H1 (cell line): Measurements from ENCODE around the gene STK33. TPM values are rescaled to one million over a fixed set of nuclear protein-coding genes. Genes with fewer than 3 reads are reported as not detected.

Source experiments
- CTCF ChIA-PET: fragments of 300-600 bp; sonication (Branson Sonifier 250); formaldehyde crosslinking; loops from one replicate; lab custom pipeline; 2021; ENCODE audit not compliant: partially characterized antibody; lab: Charles Lee
- POLR2A ChIA-PET: fragments of 300-600 bp; sonication (Branson Sonifier 250); formaldehyde crosslinking; loops from one replicate; lab custom pipeline; 2021; ENCODE audit warnings: inconsistent platforms; ENCODE audit not compliant: partially characterized antibody; lab: Charles Lee
- DNase-seq, 2 experiments: peaks; one replicate each; pipeline versions ENCODE4 v3.0.0 to v3.0.0-alpha.2; 2010 to 2022; ENCODE audit warnings: low spot score in 2 of 2, low read depth in 1 of 2, mixed read lengths in 1 of 2
- FAIRE-seq: peaks from 2 replicates; lab custom pipeline; 2011; peaks lifted over from hg19 to GRCh38; lab: Jason Lieb, UNC
- H2AFZ ChIP-seq: 2 replicates; pipeline ENCODE4 v1.8.1; 2012; ENCODE audit warnings: low read length, inconsistent platforms
- H2AK5ac ChIP-seq: 2 replicates; pipeline ENCODE4 v1.6.1; 2013; ENCODE audit warnings: low read depth, low read length
- H2BK120ac ChIP-seq: replicated peaks from 2 replicates; pipeline ENCODE3; 2013; ENCODE audit warnings: low read depth, low read length, inconsistent platforms
- H2BK12ac ChIP-seq: 2 replicates; pipeline ENCODE4 v1.6.1; 2013; ENCODE audit warnings: low read depth, low read length
- H2BK15ac ChIP-seq: 2 replicates; pipeline ENCODE4 v1.6.1; 2013; ENCODE audit warnings: low read length
- H2BK20ac ChIP-seq: 2 replicates; pipeline ENCODE4 v1.6.1; 2013; ENCODE audit warnings: low read length
- H2BK5ac ChIP-seq: 2 replicates; pipeline ENCODE4 v1.6.1; 2013; ENCODE audit warnings: low read depth, low read length
- H3K14ac ChIP-seq: 2 replicates; pipeline ENCODE4 v1.6.1; 2013; ENCODE audit warnings: inconsistent platforms; ENCODE audit not compliant: insufficient read length
- H3K18ac ChIP-seq: 2 replicates; pipeline ENCODE4 v1.6.1; 2013; ENCODE audit warnings: low read length; ENCODE audit errors: extremely low read depth
- H3K23ac ChIP-seq: 2 replicates; pipeline ENCODE4 v1.6.1; 2013; ENCODE audit warnings: inconsistent platforms; ENCODE audit not compliant: insufficient read length
- H3K23me2 ChIP-seq: 2 replicates; pipeline ENCODE4 v1.6.1; 2013; ENCODE audit warnings: low read depth, low read length
- H3K27ac ChIP-seq: 2 replicates; pipeline ENCODE4 v1.6.1; 2011; ENCODE audit warnings: low read depth, low read length, inconsistent platforms
- H3K27me3 ChIP-seq, 4 experiments: replicated peaks in 1 of 4; 1 replicate in 1 of 4; 2 replicates in 3 of 4; pipeline versions ENCODE4 v1.6.1 to v1.8.1; 2011 to 2013; ENCODE audit warnings: low read length in 3 of 4, mild to moderate bottlenecking in 3 of 4, inconsistent platforms in 2 of 4, mixed read lengths in 2 of 4, moderate library complexity in 1 of 4; ENCODE audit not compliant: control insufficient read depth in 3 of 4, insufficient read depth in 3 of 4; ENCODE audit errors: extremely low read depth in 1 of 4
- H3K36me3 ChIP-seq, 4 experiments: 2 replicates each; pipeline versions ENCODE4 v1.6.1 to v1.8.1; 2011 to 2013; ENCODE audit warnings: mild to moderate bottlenecking in 4 of 4, low read length in 3 of 4, moderate library complexity in 2 of 4, control low read depth in 1 of 4, inconsistent platforms in 1 of 4; ENCODE audit not compliant: insufficient read depth in 4 of 4, control insufficient read depth in 2 of 4
- H3K4ac ChIP-seq: replicated peaks from 2 replicates; pipeline ENCODE3; 2013; ENCODE audit warnings: low read length, low read depth, mixed read lengths, inconsistent platforms; ENCODE audit not compliant: insufficient read length
- H3K4me1 ChIP-seq, 4 experiments: replicated peaks in 1 of 4; 1 replicate in 1 of 4; 2 replicates in 3 of 4; pipeline versions ENCODE4 v1.6.1 to v1.8.1; 2011 to 2013; ENCODE audit warnings: low read length in 3 of 4, inconsistent platforms in 2 of 4, mixed read lengths in 1 of 4; ENCODE audit not compliant: insufficient read depth in 4 of 4, control insufficient read depth in 3 of 4
- H3K4me2 ChIP-seq, 2 experiments: 2 replicates each; pipeline versions ENCODE4 v1.6.1 to v1.8.1; 2011 to 2013; ENCODE audit warnings: low read depth in 2 of 2, low read length in 2 of 2, control low read depth in 1 of 2, inconsistent platforms in 1 of 2, mild to moderate bottlenecking in 1 of 2; ENCODE audit not compliant: insufficient read depth in 1 of 2
- H3K4me3 ChIP-seq, 4 experiments: fragments of 200-600, 300-600 bp in 1 of 4; sonication (generic), shearing (Covaris generic), sonication (Bioruptor Twin) in 1 of 4; 2 replicates each; pipeline versions ENCODE4 v1.5.1 to v1.8.1; 2011 to 2016; ENCODE audit warnings: low read length in 4 of 4, low read depth in 3 of 4, control low read depth in 2 of 4, inconsistent platforms in 2 of 4, mild to moderate bottlenecking in 2 of 4, mixed read lengths in 1 of 4, moderate library complexity in 1 of 4; ENCODE audit not compliant: insufficient read depth in 2 of 4; ENCODE audit errors: extremely low read depth in 1 of 4
- H3K56ac ChIP-seq: replicated peaks from 2 replicates; pipeline ENCODE3; 2013; ENCODE audit warnings: low read depth, mild to moderate bottlenecking, mixed read lengths, low read length, inconsistent platforms; ENCODE audit not compliant: insufficient read length
- H3K79me1 ChIP-seq: 2 replicates; pipeline ENCODE4 v1.6.1; 2013; ENCODE audit warnings: low read depth, low read length, control low read depth
- H3K79me2 ChIP-seq, 2 experiments: 2 replicates each; pipeline versions ENCODE4 v1.6.1 to v1.8.1; 2012 to 2013; ENCODE audit warnings: low read length in 2 of 2, mild to moderate bottlenecking in 2 of 2, inconsistent platforms in 1 of 2; ENCODE audit not compliant: insufficient read depth in 2 of 2, control insufficient read depth in 1 of 2
- H3K9ac ChIP-seq, 4 experiments: replicated peaks in 1 of 4; 1 replicate in 1 of 4; 2 replicates in 3 of 4; pipeline versions ENCODE4 v1.6.1 to v1.8.1; 2011 to 2013; ENCODE audit warnings: low read depth in 3 of 4, low read length in 3 of 4, control low read depth in 2 of 4, mild to moderate bottlenecking in 2 of 4, moderate library complexity in 2 of 4, inconsistent platforms in 1 of 4; ENCODE audit errors: extremely low read depth in 1 of 4
- H3K9me3 ChIP-seq, 2 experiments: 2 replicates each; pipeline versions ENCODE4 v1.6.1 to v1.8.1; 2012 to 2013; ENCODE audit warnings: mild to moderate bottlenecking in 2 of 2, moderate library complexity in 2 of 2, control low read depth in 1 of 2, inconsistent platforms in 1 of 2, low read depth in 1 of 2, low read length in 1 of 2, mixed read lengths in 1 of 2; ENCODE audit not compliant: insufficient read depth in 2 of 2
- H4K20me1 ChIP-seq, 2 experiments: replicated peaks in 1 of 2; 2 replicates each; pipeline versions ENCODE3 to v1.8.1; 2011 to 2013; ENCODE audit warnings: inconsistent platforms in 2 of 2, low read length in 2 of 2, mild to moderate bottlenecking in 1 of 2; ENCODE audit not compliant: insufficient read depth in 2 of 2, control insufficient read depth in 1 of 2
- H4K5ac ChIP-seq: 2 replicates; pipeline ENCODE4 v1.6.1; 2013; ENCODE audit warnings: low read length, low read depth, mixed read lengths, inconsistent platforms; ENCODE audit not compliant: insufficient read length
- H4K8ac ChIP-seq: 2 replicates; pipeline ENCODE4 v1.8.0; 2013; ENCODE audit warnings: mild to moderate bottlenecking, moderate library complexity, low read length, inconsistent platforms; ENCODE audit not compliant: insufficient read depth; ENCODE audit errors: extremely low read depth
- H4K91ac ChIP-seq: replicated peaks from 2 replicates; pipeline ENCODE3; 2013; ENCODE audit warnings: low read length, mixed read lengths, inconsistent platforms; ENCODE audit not compliant: insufficient read length
- BCL11A ChIP-seq, 2 experiments: IDR thresholded peaks; one replicate each; pipeline ENCODE4 v1.6.1; 2011; ENCODE audit warnings: low read depth in 2 of 2, low read length in 2 of 2, mild to moderate bottlenecking in 2 of 2
- CEBPB ChIP-seq: IDR thresholded peaks from 2 replicates; pipeline ENCODE4 v1.6.1; 2012; ENCODE audit warnings: low read depth, low read length
- RAD21 ChIP-seq, 2 experiments: IDR thresholded peaks in 1 of 2; conservative IDR thresholded peaks in 1 of 2; 2 replicates each; pipeline ENCODE4 v1.6.1; 2011; ENCODE audit warnings: low read depth in 2 of 2, low read length in 2 of 2, improper control_type of control experiment in 1 of 2, inconsistent platforms in 1 of 2, mild to moderate bottlenecking in 1 of 2, moderate library complexity in 1 of 2
- SAP30 ChIP-seq: fragments of 300-600 bp; sonication (generic); IDR thresholded peaks from 2 replicates; pipeline ENCODE4 v1.7.1; 2012; ENCODE audit warnings: low read length, moderate library complexity, mild to moderate bottlenecking, inconsistent platforms; ENCODE audit not compliant: insufficient read depth, insufficient replicate concordance
- SP1 ChIP-seq: IDR thresholded peaks from 2 replicates; pipeline ENCODE4 v1.6.1; 2011; ENCODE audit warnings: low read depth, low read length
- TAF7 ChIP-seq: optimal IDR thresholded peaks from 2 replicates; pipeline ENCODE3; 2011; ENCODE audit warnings: low read depth, mild to moderate bottlenecking, inconsistent platforms, low read length, moderate library complexity, borderline replicate concordance
- TBP ChIP-seq: IDR thresholded peaks from 2 replicates; pipeline ENCODE4 v1.6.1; 2011; ENCODE audit warnings: low read depth, low read length, improper control_type of control experiment
- WGBS, 2 experiments: shearing (Covaris generic) in 1 of 2; methylation state at CpG; one replicate each; pipeline versions ENCODE4 v1.1.6 to v1.1.7; 2013 to 2015; ENCODE audit warnings: low lambda C conversion rate in 2 of 2, mixed read lengths in 2 of 2, inconsistent platforms in 1 of 2, low coverage in 1 of 2, missing lambda C conversion rate in 1 of 2; ENCODE audit not compliant: insufficient replicate concordance in 2 of 2, insufficient coverage in 1 of 2, insufficient read length in 1 of 2; ENCODE audit errors: extremely low coverage in 1 of 2, missing lambda C conversion rate in 1 of 2; 5-methylcytosine and 5-hydroxymethylcytosine counted together
- polyA plus RNA-seq, 7 experiments: library from polyadenylated mRNA; depleted of rRNA in 3 of 7; stranded (reverse) in 5 of 7; unstranded in 2 of 7; fragments of >200 nt in 5 of 7; fragments of 200-250 nt in 2 of 7; gene quantifications; 1 replicate in 5 of 7; 2 replicates in 1 of 7; 4 replicates in 1 of 7; pipeline versions ENCODE4 v1.2.1 to v1.2.3, GENCODE V29; 2011 to 2013; ENCODE audit warnings: missing spikeins in 2 of 7, mixed read lengths in 2 of 7
- total RNA-seq: library from RNA; stranded (reverse); fragmentation: NEBNext Ultra II Directional; extraction: Animal tissue kit (Norgen Biotek cat#: 25700); gene quantifications from 2 replicates; pipeline ENCODE4 v1.2.1, GENCODE V29; 2021
- TF ChIP-seq, protein P1 (sequence below): IDR thresholded peaks from 2 replicates; pipeline ENCODE4 v1.6.1; 2012; ENCODE audit warnings: inconsistent platforms
- TF ChIP-seq, protein P2 (sequence below): IDR thresholded peaks from 2 replicates; pipeline ENCODE4 v1.6.1; 2011; ENCODE audit warnings: low read length, improper control_type of control experiment

Gene STK33
- total and polyA plus RNA-seq, 2 of the 8 experiments (the other 6 are each of a cell fraction or from before 2014, with no cell fraction given) = 8.8 to 25.1 TPM

DNA sequence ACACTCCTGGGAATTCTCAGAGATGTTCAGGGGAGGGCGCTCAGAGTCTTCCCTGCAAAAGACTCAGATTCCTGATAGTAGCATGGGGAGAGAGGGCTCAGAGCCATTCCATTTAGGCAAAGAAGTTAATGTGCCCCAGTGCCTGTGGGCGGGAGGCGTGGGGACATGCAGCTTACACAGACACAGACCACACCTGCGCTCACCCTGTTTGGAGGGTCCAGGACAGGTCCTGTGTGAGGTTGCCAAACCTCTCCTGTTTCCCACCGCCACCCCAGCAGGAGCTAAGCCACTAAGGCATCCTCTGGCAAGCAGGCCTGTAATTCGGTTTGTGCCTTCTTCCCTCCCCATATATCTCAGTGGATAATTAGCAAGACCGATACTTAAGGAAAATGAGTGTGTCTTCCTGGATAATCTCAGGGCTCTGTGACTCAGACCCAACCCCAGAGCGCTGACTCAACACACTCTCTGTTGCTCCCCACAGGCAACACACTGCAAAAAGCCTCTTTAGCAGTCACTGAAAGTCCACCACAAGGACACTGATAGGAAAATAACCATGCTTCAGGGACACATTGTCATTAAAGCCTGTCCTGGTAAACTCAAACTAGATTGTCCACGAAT lies 211.5 kb downstream of the STK33 start:
- no peak overlapping the region for H2AFZ ChIP-seq
- H4K8ac ChIP-seq = no peak overlapping the region; the same call in 1 of the 2 replicates
- ChIA-PET CTCF (interaction anchor here (0.9 to 4.1 kb wide), 9 partner anchors 14 to 577 kb away, joined by 3 to 19 read pairs (median 4); no protein-coding TSS in a partner anchor), POLR2A (no interaction called here)
- H3K23ac ChIP-seq = no peak overlapping the region
- H3K27me3 ChIP-seq = no peaks in the 10 kb centered on the region
- no peak overlapping the region for H3K27ac ChIP-seq
- no peaks in the 10 kb centered on the region for H3K79me1 ChIP-seq
- no peak overlapping the region for H2BK15ac ChIP-seq
- no peak overlapping the region for H3K4me3 ChIP-seq
- H3K9ac ChIP-seq = no peak overlapping the region
- H3K18ac ChIP-seq = no peak overlapping the region
- H3K4ac ChIP-seq = no peak overlapping the region
- no peak overlapping the region for H2BK5ac ChIP-seq
- peak overlapping the region; percentile 31 for H4K91ac ChIP-seq
- no peak overlapping the region for H2BK20ac ChIP-seq
- H3K36me3 ChIP-seq = no peaks in the 10 kb centered on the region
- no peaks in the 10 kb centered on the region for H3K79me2 ChIP-seq
- H3K9me3 ChIP-seq = no peaks in the 10 kb centered on the region
- DNase-seq (no peak), FAIRE-seq (no peak)
- H2BK120ac ChIP-seq = no peak overlapping the region
- no peaks in the 10 kb centered on the region for H3K23me2 ChIP-seq
- no peak overlapping the region for H3K4me2 ChIP-seq
- TF ChIP-seq CEBPB = no peak
- TF ChIP-seq, protein P1, sequence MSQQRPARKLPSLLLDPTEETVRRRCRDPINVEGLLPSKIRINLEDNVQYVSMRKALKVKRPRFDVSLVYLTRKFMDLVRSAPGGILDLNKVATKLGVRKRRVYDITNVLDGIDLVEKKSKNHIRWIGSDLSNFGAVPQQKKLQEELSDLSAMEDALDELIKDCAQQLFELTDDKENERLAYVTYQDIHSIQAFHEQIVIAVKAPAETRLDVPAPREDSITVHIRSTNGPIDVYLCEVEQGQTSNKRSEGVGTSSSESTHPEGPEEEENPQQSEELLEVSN = no peak
- TF ChIP-seq RAD21 (IDR thresholded peaks at IDR 0.05 in 1 of 2, conservative IDR thresholded peaks at IDR 0.05 in 1 of 2; ENCODE audit: low read depth in 2 of 2, low read length in 2 of 2) = peak; percentile 23 to 24; a peak in 3 of 4 replicates
- TF ChIP-seq, protein P2, sequence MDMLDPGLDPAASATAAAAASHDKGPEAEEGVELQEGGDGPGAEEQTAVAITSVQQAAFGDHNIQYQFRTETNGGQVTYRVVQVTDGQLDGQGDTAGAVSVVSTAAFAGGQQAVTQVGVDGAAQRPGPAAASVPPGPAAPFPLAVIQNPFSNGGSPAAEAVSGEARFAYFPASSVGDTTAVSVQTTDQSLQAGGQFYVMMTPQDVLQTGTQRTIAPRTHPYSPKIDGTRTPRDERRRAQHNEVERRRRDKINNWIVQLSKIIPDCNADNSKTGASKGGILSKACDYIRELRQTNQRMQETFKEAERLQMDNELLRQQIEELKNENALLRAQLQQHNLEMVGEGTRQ = no peak
- no peak for TF ChIP-seq SP1
- TF ChIP-seq BCL11A (IDR thresholded peaks at IDR 0.05; ENCODE audit: low read depth in 2 of 2, low read length in 2 of 2) = no peak
- no peak for TF ChIP-seq SAP30
- no peak for TF ChIP-seq TAF7
- TF ChIP-seq TBP = no peak
- H2BK12ac ChIP-seq = 0 out of 2 replicates have a peak overlapping the region, but pooled peaks have one; percentile 5
- no peak overlapping the region for H2AK5ac ChIP-seq
- peaks cover 0 to 2% of the 10 kb centered on the region in 2 experiments for H4K20me1 ChIP-seq
- no peak overlapping the region for H3K14ac ChIP-seq
- 91% methylated on average over 9 of the region's 9 CpGs; no CpG with 5 or more reads in 1 of the 2 experiments for WGBS, 2 experiments
- no peak overlapping the region for H4K5ac ChIP-seq
- H3K4me1 ChIP-seq = peaks cover 0 to 8% (median 0%) of the 10 kb centered on the region in 4 experiments; a peak in 2 of 7 replicates
- H3K56ac ChIP-seq = no peak overlapping the region
